ENCODE data around the gene MYO19. TPM values are rescaled to one million over a fixed set of nuclear protein-coding genes. Genes with fewer than 3 reads are reported as not detected.

MYO19 gene
- total RNA-seq, 1 donor from 2014 or later = 40.7 TPM

DNA sequence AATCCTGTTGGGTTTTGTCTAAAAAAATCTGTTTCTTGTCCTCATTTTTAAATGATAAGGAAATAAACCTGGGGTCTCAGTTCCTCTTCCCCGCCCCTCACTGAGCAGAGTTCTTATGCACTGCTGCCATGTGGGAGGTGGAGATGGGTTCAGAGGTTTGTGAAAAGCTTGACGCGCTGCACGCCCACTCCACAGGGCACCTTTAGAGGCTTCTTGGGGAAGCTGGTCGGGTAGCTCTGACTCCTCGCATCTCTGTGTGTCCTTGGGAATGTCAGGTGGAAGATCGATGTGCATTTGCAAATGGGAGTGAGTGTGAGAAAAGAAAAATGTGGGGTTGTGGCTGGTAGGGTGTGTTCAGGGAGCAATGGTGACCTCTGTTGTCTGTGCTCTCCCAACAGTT lies 52.8 kb downstream of the MYO19 start:
- Histone ChIP-seq H3K9me3 (no peaks in the 10 kb centered on the region), H3K27me3 (no peaks in the 10 kb centered on the region), H3K36me3 (no peaks in the 10 kb centered on the region), H3K27ac (no peak overlapping the region), H3K4me1 (peaks cover 5 to 17% of the 10 kb centered on the region in 2 donors), H3K4me3 (no peak overlapping the region)
- no peak for DNase-seq (ENCODE audit: low spot score in 2 of 2)
- TF ChIP-seq, protein P1, sequence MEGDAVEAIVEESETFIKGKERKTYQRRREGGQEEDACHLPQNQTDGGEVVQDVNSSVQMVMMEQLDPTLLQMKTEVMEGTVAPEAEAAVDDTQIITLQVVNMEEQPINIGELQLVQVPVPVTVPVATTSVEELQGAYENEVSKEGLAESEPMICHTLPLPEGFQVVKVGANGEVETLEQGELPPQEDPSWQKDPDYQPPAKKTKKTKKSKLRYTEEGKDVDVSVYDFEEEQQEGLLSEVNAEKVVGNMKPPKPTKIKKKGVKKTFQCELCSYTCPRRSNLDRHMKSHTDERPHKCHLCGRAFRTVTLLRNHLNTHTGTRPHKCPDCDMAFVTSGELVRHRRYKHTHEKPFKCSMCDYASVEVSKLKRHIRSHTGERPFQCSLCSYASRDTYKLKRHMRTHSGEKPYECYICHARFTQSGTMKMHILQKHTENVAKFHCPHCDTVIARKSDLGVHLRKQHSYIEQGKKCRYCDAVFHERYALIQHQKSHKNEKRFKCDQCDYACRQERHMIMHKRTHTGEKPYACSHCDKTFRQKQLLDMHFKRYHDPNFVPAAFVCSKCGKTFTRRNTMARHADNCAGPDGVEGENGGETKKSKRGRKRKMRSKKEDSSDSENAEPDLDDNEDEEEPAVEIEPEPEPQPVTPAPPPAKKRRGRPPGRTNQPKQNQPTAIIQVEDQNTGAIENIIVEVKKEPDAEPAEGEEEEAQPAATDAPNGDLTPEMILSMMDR (IDR thresholded peaks at IDR 0.05) = no peak
- intact Hi-C loops (cut with DNase I) = loop anchor here (10.0 kb wide), 1 partner anchor 337 kb away; no protein-coding TSS in a partner anchor

DNA sequence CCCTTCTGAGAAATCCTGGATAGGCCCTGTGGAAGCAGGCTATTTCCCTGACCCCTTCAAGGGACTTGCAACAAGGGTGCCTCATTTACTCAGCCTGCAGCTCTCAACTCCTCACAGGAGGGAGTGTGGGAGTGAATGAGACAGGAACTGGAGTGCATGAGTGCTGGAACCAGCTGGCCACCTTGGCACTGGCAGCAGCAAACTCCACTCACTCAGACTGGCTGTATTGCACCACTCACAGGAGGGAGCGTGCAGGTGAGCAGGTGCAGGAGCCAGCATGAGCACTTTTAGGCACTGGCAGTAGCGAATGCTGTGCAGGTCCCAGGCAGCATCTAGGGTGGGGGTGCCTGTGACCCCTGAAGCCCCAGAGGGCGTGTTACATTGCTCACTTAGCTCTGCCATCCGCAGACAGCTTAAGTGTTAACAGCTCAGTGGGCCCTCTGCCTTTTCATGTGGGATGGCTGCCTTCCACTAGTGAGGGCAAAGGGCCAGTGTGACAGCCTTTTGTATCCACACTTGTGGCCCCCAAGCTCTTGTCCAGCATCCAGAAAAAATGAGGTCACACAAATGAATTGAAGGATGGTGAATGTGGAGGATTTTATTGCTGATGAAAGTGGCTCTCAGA lies 59.2 kb downstream of the MYO19 start:
- intact Hi-C loops (cut with DNase I) = no loop called here
- Histone ChIP-seq H3K4me3 (no peak overlapping the region), H3K9me3 (no peaks in the 10 kb centered on the region), H3K4me1 (no peaks in the 10 kb centered on the region), H3K27ac (no peak overlapping the region), H3K36me3 (no peaks in the 10 kb centered on the region), H3K27me3 (no peaks in the 10 kb centered on the region)
- TF ChIP-seq, protein P1 (IDR thresholded peaks at IDR 0.05) = no peak
- DNase-seq (ENCODE audit: low spot score in 2 of 2) = no peak

DNA sequence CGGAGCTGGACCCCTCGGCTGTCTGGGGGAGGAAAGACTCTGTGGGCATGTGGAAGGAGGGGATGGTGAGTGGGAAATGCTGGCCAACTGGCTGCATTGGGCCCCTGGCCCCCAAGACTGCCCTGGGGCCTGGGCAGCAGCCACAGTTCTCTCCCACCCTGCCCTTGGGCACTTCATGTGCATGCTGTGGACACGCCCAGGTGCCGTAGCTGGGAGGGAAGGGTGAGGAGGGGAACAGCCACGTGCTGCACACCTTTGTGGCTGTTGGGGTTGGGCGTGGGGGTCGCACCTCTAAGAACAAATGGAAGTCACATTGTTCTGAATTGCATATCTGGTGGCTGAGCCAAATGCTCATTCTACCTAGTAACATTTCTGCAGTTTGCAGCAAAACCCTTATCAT lies 60.1 kb downstream of the MYO19 start:
- H3K4me1 ChIP-seq = no peaks in the 10 kb centered on the region
- no peaks in the 10 kb centered on the region for H3K36me3 ChIP-seq
- intact Hi-C loops (cut with DNase I) = no loop called here
- no peaks in the 10 kb centered on the region for H3K9me3 ChIP-seq
- TF ChIP-seq, protein P1 (IDR thresholded peaks at IDR 0.05) = no peak
- DNase-seq (ENCODE audit: low spot score in 2 of 2) = no peak
- H3K4me3 ChIP-seq = no peak overlapping the region
- no peak overlapping the region for H3K27ac ChIP-seq
- H3K27me3 ChIP-seq = no peaks in the 10 kb centered on the region

DNA sequence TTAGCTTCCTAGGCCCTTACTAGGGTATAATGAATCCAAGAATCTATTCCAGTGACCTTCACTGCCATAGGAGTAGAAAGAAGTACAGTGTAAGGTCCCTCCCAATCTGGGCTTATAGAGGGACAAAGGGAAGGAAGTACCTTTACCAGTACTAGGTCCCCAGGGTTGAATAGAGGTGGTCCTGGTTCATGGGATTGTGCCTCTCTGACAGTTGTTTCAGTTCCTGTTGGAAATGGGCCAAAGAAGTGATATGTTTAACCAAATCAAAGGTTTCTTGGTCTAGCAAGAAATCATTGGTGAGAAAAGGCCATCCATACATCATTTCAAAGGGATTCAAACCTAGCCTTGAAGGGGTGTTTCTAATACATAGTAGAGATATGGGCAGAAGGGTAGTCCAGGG lies 64.2 kb downstream of the MYO19 start:
- no peaks in the 10 kb centered on the region for H3K9me3 ChIP-seq
- H3K4me1 ChIP-seq = no peaks in the 10 kb centered on the region
- no peak for DNase-seq (ENCODE audit: low spot score in 2 of 2)
- H3K27ac ChIP-seq = no peak overlapping the region
- H3K27me3 ChIP-seq = no peaks in the 10 kb centered on the region
- intact Hi-C loops (cut with DNase I) = no loop called here
- H3K36me3 ChIP-seq = no peaks in the 10 kb centered on the region
- no peak overlapping the region for H3K4me3 ChIP-seq
- TF ChIP-seq, protein P1 (IDR thresholded peaks at IDR 0.05) = no peak

DNA sequence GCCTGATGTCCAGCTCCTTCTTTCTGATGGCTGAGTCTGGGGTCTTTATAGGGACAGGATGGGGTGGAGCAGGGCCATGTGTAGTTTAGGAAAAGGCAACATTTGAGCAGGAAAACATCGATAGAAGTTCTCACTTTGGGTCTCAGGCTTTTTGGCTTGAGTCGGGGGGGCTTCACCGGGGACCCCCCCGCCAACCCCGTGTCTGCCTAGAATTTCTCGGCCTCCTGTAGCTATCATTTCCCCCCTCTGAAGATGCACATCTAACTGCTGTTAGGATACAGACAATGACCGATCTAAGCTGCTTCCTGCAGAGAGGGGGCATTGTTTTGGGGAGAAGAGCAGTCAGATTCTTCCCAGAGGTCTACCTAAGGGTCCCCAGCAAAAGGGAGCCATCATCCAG lies 64.9 kb downstream of the MYO19 start:
- Histone ChIP-seq H3K27ac (no peak overlapping the region), H3K9me3 (no peaks in the 10 kb centered on the region), H3K36me3 (no peaks in the 10 kb centered on the region), H3K27me3 (no peaks in the 10 kb centered on the region), H3K4me1 (no peaks in the 10 kb centered on the region), H3K4me3 (no peak overlapping the region)
- intact Hi-C loops (cut with DNase I) = no loop called here
- no peak for DNase-seq (ENCODE audit: low spot score in 2 of 2)
- TF ChIP-seq, protein P1 (IDR thresholded peaks at IDR 0.05) = no peak

Measured in ascending aorta (tissue), 2 donors.